NK-92 (cell line): Measurements from ENCODE around the gene CD63.

Experiments used
- DNase-seq: peaks from one replicate; lab custom pipeline; 2025; ENCODE audit not compliant: unreplicated experiment; lab: John Stamatoyannopoulos, UW

CD63 gene

DNA sequence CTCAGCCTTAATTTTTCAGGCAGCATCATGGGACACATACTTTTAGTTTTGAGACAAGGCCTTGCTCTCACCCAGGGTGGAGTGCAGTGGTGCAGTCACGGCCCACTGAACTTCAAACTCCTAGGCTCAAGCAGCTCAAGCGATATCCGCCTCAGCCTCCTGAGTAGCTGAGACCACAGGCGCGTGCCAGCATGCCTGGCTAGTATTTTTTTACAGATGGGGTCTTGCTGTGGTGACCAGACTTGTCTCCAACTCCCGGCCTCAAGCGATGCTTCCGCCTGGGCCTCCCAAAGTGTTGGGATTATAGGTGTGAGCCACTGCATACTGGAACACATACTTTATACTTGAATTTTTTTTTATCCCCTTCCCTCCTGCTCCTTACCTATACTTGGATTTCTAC, 5.9 kb downstream of the CD63 start:
- no peak for DNase-seq

GRCh38 chr12:55721601-55722213, 7.1 kb downstream of the CD63 start:
- no peak for DNase-seq

DNA sequence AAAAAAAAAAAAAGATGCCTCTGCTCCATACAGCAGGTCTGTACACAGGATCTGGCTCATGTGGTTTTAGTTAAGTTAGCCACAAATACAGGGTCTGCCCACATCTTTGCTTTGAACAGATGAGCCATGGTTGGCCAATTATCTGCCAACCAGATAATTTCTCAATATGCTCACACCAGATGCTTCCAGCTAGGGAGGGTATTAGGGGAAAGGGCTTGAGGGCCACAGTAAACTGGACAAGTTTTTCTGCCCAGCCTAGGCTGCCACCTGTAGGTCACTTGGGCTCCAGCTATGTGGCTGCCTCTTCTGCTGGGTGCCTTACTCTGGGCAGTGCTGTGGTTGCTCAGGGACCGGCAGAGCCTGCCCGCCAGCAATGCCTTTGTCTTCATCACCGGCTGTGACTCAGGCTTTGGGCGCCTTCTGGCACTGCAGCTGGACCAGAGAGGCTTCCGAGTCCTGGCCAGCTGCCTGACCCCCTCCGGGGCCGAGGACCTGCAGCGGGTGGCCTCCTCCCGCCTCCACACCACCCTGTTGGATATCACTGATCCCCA, 7.8 kb downstream of the CD63 start:
- DNase-seq = no peak

DNA sequence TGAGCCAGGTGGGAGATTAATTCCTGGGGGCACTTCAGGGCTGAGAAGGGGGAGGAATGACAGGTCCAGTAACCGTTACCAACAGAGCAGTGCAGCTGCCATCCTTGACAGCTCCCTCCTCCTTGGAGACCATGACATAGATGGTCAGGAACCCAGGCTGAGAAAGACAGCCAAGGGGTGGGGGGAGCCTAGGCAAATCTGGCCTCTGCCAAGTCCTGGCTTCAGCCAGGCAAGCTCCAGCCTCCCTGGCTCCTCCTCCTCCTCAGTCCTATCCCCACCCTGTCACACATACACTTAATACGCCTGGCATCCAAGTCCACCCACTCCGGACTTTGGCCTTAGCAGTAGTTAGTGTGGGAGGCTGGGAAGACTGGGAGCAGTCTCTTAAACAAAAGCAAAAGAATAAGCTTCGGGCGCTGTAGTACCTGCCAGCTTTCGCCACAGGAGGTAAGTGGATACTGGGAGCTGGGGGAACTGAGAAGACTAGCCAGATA, 8.7 kb downstream of the CD63 start, which contains the start of gene RDH5:
TSS of gene RDH5 (plus strand) at position 323 of the 494 bp plus-strand sequence. CDS start 792 bp downstream, outside the sequence.
- DNase-seq = no peak

DNA sequence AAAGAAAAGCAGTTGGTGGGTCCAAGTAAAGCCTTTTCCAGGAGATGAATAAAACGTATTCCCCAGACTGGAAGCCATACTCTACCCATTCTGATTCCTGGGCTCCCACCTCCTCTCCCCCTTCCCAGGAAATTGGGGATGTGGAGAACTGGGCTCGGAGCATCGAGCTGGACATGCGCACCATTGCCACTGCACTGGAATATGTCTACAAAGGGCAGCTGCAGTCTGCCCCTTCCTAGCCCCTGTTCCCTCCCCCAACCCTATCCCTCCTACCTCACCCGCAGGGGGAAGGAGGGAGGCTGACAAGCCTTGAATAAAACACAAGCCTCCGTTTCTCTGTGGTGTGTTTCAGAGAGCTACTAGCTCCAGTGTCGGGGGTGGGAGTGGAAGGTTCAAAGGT, 9.4 kb downstream of the CD63 start:
- no peak for DNase-seq

DNA sequence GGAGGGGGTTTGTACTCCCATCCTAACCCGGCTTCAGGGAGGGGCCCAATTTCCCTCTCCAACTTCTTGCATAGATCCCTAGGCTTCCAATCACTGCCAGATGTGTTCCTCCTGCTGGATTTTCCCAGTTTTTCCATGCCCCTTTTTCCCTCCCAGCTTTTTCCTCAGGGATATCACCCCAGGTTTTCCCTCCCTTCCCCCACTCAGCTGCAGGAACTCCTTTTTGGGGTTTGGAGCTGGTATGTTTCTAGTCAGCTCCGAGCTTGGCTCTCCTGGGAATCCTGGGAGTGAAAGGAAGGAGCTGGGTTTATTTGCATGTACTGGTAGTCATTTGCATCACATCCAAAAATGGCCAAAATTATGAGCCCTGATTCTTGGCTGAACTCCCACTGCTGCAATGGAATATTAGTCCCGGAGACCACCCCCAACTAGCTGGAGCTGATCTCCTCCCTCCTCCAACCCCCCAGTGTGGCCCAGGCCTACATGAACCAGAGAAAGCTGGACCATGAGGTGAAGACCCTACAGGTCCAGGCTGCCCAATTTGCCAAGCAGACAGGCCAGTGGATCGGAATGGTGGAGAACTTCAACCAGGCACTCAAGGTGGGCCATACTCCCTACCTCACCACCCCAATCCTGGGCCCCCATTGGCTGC, 10.1 kb downstream of the CD63 start:
- no peak for DNase-seq

GRCh38 chr12:55718015-55718414, 10.8 kb downstream of the CD63 start:
- no peak for DNase-seq

GRCh38 chr12:55717011-55718007, 11.5 kb downstream of the CD63 start:
- DNase-seq = no peak

DNA sequence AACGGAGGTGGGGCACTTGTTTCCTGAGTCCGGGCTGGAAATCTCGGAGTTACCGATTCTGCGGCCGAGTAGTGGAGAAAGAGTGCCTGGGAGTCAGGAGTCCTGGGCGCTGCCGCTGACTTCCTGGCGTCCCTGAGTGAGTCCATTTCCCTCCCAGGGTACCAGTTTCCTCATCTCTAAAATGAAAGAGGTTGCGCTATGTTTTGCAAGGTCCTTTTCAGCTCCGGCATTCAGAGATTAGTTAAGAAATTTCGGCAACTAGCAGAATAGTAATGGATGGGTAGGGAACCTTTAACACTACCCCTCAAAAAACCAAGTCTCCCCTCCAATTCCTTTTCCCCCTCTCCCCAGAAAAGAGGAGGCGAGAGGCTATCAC, 12.2 kb downstream of the CD63 start:
- no peak for DNase-seq

DNA sequence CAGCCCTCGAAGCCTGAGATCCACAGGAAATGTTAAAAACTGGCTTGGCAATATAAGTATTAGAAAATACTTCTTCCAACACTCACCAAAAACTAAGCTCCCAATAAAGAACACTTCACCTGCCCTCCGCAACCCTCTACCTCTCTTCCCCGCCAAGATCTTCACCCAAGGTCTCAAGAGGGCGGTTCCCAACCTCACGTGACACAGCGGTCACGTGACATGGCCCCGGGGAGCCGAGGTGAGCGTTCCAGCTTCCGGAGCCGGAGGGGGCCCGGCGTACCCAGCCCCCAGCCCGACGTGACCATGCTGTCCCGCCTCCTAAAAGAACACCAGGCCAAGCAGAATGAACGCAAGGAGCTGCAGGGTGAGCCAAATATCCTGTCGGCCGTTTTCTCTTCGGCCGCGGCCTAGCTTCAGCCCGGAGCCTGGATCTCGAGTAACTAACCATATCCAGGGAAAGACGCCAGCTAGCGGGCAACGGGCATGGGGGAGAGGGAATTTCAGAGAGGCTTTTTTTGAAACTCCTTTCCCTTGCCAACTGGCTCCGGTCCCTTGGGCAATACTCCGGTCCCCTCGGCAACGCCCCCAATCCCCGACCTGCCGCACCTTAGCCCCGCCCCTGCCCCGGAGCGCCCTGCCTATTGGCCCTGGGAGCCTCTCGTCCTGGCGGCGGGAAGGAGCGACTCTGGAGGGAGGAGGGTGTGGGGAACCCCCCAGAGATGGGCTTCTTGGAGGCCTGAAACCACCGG, 12.8 kb downstream of the CD63 start, which contains the start of gene BLOC1S1:
TSS of gene BLOC1S1 (plus strand) at position 214 of the 749 bp plus-strand sequence. CDS start at position 220, 6 bp downstream.
- DNase-seq = peak; percentile 70

DNA sequence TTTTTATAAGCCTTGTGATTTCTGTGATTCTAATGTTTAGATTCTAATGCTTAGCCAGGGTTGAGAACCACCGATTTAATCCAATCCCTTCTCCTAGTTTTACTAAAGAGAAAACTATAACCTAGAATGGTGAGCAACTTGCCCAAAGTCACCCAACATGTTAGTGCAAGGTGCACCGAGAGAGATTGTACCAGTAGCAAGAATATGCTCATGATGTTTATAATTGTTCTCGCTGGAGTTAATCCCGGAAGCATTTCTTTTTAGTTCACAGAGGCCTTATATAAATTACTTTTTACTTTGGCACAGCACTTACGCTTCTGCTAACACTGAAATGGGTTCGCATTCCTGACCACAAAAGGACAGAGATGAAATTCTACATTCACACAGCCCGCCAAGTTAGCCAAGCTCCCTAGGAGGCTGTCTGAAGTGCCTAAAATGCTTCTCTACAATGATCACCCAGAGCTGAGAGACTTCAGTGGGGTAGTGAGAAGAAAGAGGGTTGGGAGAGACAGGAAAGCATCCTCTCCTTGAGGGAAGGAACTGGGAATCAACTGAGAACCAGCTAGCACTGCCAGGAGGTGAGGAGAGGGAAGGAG, 13.5 kb downstream of the CD63 start:
- no peak for DNase-seq

- DNase-seq = no peak
These were observed 15.1 kb downstream of the CD63 start for GRCh38 chr12:55713721-55714120.

- DNase-seq = no peak
These were observed 16.0 kb downstream of the CD63 start for GRCh38 chr12:55712700-55713415.

- DNase-seq = no peak
These were observed 16.8 kb downstream of the CD63 start for GRCh38 chr12:55711786-55712553.

DNA sequence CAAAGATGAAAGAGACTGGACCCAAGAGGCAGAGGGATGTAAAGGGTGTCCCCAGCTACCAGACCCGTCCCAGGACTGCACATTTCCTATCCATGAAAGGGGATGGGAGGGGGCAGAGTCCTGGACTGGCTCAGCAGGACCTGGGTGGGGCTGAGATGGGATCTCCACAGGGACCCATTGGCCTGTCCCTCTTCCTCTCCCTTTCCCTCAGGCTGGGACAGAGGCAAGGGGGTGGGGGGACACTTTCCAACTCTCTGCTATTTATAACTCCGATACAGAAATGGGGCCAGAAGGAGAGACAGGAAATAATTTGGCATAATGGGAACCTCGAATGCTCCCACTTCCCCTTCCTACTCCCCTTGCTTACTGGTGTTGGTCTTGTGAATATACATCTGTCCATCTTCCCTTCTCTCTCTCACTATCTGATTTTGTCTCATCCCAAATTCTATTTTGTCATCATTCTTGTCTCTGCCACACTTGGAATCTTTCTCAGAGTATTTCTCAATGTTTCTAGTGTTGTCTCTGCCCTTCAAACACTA, 20.0 kb downstream of the CD63 start:
- no peak for DNase-seq

- no peak for DNase-seq
These were observed 20.7 kb downstream of the CD63 start, which contains the start of gene ITGA7 for GRCh38 chr12:55707841-55708694. Gene ITGA7, minus strand, starts transcription at chr12:55707904. Its CDS starts 222 bp downstream, at chr12:55707682.

DNA sequence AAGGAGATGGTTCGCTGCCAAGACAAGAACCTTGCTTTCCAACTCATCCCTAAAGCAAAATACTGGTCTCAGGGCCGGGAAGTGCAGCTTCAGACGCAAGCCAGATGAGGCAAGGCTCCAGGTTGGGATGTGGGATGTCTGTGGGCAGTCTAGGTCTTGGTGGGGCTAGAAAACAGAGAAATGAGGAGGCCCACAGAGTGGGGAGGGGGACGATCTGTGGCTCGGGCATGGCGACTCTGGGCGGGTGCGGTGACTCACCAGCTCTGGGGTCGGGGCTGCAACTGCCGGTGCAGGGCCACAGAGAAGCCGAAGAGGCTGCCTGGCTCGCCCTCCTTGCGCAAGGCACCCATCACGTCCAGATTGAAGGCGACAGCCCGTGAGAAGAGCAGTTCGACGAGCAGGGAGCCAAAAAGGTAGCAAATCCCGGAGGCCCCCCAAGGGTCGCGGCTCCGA, 21.6 kb downstream of the CD63 start:
- DNase-seq = no peak
